GM18526 (cell line): ENCODE measurements around the gene TIPARP.

ENCODE experiments used
- POLR2A ChIP-seq: IDR thresholded peaks from 3 replicates; pipeline ENCODE4 v1.6.1; 2011; ENCODE audit not compliant: insufficient read length; ENCODE audit errors: extremely low read depth

The TIPARP gene

DNA sequence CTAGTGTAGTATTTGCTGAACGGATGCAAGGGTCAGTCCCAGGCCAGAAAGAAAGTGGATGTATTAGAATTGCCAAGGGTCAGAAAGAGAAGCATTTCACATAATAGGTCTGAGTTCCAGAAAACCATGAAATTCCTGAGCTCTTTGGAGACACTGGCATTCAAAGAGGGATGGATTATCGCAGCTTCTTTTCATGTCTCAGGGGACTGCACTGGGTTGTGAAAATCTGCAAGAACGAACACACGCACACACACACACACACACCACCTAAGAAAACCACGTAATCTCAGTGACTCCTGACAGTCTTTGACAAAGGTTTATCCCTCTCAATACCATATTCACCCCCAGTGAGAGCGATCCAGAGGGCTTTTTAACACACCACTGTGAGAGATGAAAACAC, 57.9 kb downstream of the TIPARP start:
- TF ChIP-seq POLR2A, result no peak

DNA sequence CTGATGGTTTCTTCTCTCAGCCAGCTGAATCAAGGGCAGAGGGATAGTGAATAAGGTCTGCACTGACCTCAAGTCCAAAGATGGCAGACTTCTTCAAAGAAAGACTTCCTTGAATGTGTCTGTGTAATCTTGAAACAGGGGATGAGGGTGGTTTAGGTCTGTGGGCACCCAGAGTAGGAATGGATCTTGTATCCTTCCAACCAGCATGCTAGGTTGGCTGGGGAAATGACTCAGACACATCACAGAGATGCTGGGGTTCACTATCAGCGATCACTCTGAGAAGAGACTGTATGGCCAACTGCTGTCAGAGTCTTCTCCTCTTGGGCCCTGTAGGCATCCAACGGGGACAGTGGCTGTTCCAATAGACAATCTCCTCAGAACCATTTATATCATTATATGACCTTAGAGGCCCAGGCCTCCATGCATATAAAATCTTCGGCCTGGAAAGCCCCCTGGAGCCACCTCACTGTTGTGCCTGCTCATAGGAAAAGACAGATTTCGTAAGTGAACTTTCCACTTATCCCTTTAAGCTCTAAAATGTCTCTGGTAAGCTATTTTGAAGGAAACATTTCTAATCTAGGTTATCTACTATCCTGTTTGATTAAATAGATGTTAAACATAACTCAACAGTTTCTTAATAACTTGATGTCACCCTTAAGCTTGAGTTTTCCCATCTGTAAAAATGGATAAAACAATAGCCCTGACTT, 58.5 kb downstream of the TIPARP start:
- no peak for TF ChIP-seq POLR2A

DNA sequence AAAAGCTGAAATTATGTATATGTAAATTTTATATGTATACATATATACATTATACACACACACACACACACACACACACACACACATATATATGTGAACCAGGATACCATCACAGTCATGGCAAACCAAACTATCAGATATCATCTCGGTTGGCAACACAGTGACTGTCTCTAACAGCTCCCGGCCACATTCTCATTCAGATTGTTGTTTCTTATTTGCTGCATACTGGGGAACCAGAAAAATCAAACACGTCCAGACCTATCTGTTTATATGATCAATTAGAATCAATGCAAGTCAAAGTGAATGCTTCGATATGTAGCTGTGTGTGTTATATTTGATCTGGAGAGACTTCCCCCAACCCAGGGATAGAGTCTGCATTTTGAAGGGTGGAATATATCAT, 61.1 kb downstream of the TIPARP start:
- no peak for TF ChIP-seq POLR2A

DNA sequence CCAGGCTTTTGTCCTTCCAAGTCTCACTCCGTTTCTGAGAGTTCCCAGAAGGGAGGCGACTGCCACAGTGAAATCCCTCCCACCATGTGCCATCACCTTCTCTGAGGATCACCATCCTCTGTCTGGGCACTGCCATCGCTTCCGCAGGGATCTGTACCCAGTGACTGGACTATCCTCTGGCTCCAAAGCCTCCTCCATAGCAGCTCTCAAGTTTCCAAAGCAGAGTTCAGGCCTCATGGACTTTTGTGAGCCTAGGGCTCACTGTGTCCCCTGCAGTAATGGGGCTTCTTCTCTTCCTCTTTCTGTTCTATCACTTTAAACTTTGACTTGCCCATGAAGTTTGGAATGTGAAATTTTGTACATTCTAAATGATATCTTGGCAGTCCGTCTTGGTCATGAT, 63.9 kb downstream of the TIPARP start:
- TF ChIP-seq POLR2A, result no peak

DNA sequence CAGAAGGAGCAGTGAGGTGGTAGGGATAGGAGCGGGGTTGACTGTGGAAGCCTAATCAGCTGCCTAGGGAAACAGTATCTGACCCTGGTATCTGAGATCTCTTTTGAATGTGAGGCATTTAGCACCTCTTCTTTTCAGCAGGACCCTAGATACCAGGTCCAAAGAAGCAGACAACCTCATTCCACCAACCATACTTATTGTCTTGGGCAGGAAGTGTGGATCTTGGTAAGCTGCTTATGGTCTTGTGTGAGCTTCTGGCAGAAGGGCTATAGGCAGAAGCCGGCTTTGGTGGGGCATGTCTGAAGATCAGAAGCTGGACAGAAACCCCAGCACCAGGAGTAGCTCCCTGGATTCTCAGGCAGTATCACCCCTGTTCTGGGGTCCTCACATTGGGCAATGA, 65.6 kb downstream of the TIPARP start:
- no peak for TF ChIP-seq POLR2A

DNA sequence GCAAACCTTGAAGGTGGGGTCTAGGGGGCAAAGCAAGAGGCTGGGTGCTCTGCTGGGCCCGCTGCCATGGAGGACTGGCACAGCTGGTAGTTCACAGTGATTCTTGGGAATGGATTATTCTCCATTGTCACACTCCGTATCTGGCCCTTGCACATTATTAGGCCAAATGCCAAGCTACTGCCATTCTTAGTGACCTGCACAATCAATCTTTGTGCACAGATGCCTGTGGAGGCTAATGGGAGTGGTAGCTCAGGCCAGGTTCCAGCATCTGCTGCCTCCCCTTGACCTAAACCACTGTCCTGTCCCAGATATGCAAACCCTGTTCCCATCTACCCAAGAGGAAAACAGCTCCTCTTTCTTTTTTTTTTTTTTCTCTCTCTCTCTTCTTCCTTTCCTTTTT, 67.5 kb downstream of the TIPARP start:
- TF ChIP-seq POLR2A, result no peak

DNA sequence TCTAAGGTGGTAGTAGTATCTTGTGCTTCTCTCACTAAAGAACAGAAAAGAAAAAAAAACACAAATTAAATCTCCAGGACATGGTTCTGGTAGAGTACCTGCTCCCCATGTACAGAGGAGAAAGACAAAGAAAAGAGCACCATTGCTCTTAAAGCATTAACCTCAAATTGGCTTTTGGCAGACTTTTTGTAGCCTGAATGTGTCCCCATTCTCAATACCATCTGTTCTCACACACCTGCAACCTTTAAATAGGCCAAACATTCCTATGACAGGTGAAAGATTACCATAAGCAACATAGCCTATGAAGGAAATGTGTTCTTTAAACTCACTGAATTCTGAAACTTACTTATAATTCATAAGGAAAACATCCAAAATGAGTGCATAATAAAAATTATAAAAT, 68.0 kb downstream of the TIPARP start:
- no peak for TF ChIP-seq POLR2A

DNA sequence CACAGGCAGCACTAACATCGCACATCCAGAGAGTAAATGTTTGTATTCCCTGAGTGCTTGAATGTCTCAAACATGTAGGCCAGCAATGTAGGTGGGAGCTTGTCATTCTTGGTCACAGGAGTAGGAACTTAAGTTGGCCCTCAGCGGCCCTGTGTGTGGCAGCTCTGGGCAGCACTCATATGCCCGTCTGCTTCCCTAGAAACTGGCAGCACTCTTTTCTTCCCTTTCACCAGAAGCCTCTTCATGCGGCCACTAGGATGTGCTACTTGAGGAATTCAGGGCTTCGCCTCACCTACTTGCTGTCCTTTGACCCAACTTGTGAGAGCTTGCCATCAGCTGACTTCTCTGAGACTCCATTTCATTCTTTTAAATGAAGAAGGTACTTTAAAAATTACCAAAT, 69.5 kb downstream of the TIPARP start:
- TF ChIP-seq POLR2A, result no peak

DNA sequence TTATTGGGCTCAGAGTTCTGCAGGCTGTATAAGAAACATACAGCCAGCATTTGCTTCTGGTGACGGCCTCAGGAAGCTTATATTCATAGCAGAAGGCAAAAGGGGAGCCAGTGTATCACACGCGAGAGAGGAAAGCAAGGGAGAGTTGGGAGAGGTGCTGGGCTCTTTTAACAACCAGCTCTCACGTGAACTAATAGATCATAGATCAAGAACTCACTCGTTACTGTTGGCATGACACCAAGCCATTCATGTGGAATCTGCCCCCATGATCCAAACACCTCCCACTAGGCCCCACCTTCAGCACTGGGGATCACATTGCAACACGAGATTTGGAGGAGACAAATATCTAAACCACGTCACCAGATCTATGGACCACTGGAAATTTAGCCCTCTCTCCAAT, 70.2 kb downstream of the TIPARP start:
- TF ChIP-seq POLR2A, result no peak

DNA sequence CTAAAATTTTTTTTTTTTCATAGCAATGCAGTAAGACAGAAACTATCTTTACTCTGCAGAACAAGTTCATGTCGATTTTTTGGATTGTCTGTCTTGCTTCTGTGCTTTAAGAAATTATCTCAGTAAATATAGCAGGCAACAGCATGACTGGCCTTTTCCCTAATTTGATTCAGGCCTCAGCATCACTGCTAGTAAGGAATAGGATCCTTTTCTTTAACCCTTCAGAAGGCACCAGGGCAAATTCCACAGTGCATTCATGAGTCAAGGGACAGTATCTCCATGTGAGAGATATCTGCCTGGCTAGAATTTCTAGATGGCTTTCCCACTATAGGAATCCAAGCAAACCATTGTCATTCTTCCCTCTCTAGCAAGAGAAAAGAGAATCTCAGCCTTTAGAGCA, 71.4 kb downstream of the TIPARP start:
- TF ChIP-seq POLR2A, result no peak

DNA sequence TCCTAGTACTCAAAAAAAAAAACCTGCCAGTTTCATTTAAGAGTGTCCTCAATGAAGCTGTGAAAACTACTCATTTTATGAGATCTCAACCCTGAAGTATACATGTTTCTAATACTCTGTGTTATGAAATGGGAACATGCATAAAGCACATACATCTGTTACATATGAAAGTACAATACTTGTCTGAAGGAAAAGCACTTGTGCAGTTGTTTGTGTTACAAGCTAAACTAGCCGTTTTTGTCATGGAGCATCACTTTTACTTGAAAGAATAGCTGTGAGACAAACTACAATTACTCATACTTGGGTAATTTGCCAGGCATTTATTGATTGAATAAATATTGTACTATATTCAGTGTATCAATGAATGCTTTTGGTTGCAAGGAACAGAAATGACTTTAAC, 72.7 kb downstream of the TIPARP start:
- TF ChIP-seq POLR2A, result no peak

DNA sequence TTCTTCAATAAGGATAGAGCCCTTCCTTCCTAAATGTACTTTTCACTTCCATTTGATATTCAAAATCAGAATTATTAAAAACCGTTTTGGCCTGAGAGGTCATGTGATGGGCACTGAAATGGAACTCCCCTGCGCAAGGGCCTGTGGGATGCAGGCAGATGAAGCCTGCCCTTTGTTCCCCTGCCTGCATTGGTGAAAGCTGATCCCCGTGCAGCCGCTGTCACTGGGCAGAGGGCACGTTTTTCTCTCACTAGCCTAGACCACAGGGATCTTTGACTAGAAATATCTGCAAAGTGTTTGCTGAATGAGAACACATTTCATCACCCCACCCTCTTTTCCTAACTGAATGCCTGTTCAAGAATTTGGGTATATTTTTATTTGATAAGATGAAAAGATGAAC, 74.9 kb downstream of the TIPARP start:
- no peak for TF ChIP-seq POLR2A

DNA sequence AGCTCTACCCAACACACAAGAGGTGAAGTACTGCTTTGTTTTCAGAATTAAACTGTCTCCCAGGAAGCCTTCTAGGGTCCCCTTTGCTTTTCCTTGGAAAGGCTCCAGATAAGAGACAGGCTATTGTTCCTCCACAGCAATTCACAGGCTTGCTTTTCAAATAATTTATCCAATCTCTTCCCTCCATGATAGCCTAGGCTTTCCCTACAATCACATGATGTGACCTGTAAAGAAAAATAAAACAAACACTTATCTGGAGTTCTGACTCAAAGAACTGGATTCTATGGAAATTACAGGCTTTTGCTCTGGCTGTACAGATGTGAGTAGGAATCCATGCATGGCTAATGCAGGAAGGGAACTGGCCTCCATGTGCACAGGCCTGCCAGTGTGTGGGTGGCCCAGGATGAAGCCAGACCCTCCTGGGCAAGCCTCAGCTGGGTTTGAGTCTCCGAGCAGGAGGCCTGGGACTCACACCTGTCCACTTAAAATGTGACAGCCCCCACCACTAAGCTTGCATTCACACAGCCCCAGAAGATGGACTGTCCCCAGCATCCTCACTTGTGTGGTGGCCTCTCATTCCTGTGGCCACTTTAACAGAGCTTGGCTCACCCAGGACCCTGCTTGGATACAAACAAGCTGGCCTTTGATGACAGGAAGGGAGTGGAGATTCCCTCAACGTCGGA, 75.9 kb downstream of the TIPARP start:
- TF ChIP-seq POLR2A, result no peak

DNA sequence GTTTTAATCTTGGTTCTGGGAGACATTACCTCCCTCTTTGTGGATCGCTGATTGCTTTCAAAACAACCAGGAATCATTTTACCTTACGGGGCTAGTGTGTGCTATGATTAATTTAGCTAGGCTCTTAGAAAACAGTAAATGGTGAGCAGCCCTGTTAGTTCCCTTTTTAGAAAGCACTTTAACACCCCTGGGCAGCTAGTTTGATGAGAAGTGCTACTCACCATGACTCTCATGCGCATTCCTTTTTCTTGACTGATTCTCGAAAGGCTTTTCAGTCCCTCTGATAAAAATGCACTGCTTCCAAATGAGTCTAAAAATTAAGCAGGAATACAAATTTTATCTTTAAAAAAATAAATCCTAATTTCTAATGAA, 76.5 kb downstream of the TIPARP start:
- no peak for TF ChIP-seq POLR2A

DNA sequence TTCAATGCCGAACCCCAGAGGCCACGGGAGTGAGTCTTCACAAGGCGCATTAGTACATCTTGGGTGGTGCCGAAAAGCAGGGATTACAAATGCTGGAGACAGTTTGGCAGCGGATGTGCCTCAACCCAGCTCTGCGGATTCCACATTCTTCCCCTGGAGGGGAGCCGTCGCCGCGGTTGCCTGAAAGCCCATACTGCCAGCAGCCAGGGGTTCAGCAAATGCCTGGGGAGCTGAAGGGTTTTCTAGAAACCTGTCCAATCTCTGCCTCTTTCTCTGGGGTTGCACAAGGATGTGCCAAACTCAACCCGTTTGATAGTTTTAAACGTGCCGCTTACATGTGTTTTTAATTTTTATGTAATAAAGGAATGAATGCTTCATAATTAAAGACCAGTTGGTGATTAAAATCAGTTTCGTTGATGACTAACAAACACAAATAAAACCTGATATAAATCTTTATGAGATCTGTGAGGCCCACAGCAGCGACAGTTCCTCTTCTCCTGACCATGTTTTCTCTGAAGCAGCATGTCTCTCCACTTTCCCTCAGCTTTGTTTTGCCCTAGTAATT, 77.2 kb downstream of the TIPARP start:
- TF ChIP-seq POLR2A, result no peak
